HL-60 (cell line): ENCODE results near the gene MT1B.

Experiments used
- DNase-seq, 2 experiments: peaks; one replicate each; pipeline ENCODE4 v3.0.0-alpha.2; 2010 to 2020; ENCODE audit warnings: low read depth in 1 of 2, low spot score in 1 of 2
- H3K27ac ChIP-seq: fragments of 250-450 bp; sonication (Bioruptor Pico); replicated peaks from 2 replicates; pipeline ENCODE4 v1.5.1; 2020; ENCODE audit warnings: mild to moderate bottlenecking, moderate library complexity
- H3K27me3 ChIP-seq: fragments of 250-450 bp; sonication (Bioruptor Pico); 2 replicates; pipeline ENCODE4 v1.5.1; 2021; ENCODE audit warnings: mild to moderate bottlenecking, moderate library complexity; ENCODE audit not compliant: insufficient read depth, poor library complexity, severe bottlenecking
- H3K4me3 ChIP-seq: replicated peaks from 2 replicates; pipeline ENCODE4 v1.5.1; 2011; ENCODE audit warnings: mild to moderate bottlenecking, control low read depth, low read length; ENCODE audit not compliant: insufficient read depth
- GABPA ChIP-seq: IDR thresholded peaks from 2 replicates; pipeline ENCODE4 v1.6.1; 2012; ENCODE audit warnings: low read depth
- POLR2AphosphoS5 ChIP-seq: IDR thresholded peaks from 2 replicates; pipeline ENCODE4 v1.6.1; 2012; ENCODE audit warnings: low read depth
- SPI1 ChIP-seq: IDR thresholded peaks from 2 replicates; pipeline ENCODE4 v1.6.1; 2012; ENCODE audit warnings: low read depth, mild to moderate bottlenecking, borderline replicate concordance
- TF ChIP-seq, protein P1 (sequence below): IDR thresholded peaks from 2 replicates; pipeline ENCODE4 v1.6.1; 2012; ENCODE audit warnings: low read depth; ENCODE audit not compliant: insufficient replicate concordance
- TF ChIP-seq, protein P2 (sequence below): IDR thresholded peaks from one replicate; pipeline ENCODE4 v1.5.1; 2011; ENCODE audit warnings: low read length, control low read depth, inconsistent platforms; ENCODE audit not compliant: insufficient read depth

Gene MT1B

DNA sequence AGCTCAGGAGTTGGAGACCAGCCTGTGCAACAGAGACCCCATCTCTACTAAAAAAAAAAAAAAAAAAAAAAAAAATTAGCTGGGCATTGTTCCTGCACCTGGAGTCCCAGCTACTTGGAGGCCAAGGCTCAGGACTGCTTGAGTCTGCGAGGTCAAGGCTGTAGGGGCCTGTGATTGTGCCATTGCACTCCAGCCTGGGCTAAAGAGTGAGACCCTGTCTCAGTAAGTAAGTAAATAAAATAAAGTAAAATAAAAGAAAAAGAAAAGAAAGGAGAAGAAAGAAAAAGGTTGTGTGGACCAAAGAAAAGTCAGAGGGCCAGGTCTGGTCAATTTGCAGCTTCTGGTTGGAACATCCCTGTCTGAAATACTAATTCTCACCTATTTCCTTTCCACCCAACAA lies 48.9 kb downstream of the MT1B start:
- TF ChIP-seq, protein P1, sequence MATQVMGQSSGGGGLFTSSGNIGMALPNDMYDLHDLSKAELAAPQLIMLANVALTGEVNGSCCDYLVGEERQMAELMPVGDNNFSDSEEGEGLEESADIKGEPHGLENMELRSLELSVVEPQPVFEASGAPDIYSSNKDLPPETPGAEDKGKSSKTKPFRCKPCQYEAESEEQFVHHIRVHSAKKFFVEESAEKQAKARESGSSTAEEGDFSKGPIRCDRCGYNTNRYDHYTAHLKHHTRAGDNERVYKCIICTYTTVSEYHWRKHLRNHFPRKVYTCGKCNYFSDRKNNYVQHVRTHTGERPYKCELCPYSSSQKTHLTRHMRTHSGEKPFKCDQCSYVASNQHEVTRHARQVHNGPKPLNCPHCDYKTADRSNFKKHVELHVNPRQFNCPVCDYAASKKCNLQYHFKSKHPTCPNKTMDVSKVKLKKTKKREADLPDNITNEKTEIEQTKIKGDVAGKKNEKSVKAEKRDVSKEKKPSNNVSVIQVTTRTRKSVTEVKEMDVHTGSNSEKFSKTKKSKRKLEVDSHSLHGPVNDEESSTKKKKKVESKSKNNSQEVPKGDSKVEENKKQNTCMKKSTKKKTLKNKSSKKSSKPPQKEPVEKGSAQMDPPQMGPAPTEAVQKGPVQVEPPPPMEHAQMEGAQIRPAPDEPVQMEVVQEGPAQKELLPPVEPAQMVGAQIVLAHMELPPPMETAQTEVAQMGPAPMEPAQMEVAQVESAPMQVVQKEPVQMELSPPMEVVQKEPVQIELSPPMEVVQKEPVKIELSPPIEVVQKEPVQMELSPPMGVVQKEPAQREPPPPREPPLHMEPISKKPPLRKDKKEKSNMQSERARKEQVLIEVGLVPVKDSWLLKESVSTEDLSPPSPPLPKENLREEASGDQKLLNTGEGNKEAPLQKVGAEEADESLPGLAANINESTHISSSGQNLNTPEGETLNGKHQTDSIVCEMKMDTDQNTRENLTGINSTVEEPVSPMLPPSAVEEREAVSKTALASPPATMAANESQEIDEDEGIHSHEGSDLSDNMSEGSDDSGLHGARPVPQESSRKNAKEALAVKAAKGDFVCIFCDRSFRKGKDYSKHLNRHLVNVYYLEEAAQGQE = no peak
- TF ChIP-seq POLR2AphosphoS5 (no peak), SPI1 (no peak), GABPA (no peak)
- TF ChIP-seq, protein P2, sequence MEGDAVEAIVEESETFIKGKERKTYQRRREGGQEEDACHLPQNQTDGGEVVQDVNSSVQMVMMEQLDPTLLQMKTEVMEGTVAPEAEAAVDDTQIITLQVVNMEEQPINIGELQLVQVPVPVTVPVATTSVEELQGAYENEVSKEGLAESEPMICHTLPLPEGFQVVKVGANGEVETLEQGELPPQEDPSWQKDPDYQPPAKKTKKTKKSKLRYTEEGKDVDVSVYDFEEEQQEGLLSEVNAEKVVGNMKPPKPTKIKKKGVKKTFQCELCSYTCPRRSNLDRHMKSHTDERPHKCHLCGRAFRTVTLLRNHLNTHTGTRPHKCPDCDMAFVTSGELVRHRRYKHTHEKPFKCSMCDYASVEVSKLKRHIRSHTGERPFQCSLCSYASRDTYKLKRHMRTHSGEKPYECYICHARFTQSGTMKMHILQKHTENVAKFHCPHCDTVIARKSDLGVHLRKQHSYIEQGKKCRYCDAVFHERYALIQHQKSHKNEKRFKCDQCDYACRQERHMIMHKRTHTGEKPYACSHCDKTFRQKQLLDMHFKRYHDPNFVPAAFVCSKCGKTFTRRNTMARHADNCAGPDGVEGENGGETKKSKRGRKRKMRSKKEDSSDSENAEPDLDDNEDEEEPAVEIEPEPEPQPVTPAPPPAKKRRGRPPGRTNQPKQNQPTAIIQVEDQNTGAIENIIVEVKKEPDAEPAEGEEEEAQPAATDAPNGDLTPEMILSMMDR = no peak
- no peaks in the 10 kb centered on the region for H3K27me3 ChIP-seq
- no peak overlapping the region for H3K4me3 ChIP-seq
- no peak for DNase-seq
- H3K27ac ChIP-seq = no peak overlapping the region

DNA sequence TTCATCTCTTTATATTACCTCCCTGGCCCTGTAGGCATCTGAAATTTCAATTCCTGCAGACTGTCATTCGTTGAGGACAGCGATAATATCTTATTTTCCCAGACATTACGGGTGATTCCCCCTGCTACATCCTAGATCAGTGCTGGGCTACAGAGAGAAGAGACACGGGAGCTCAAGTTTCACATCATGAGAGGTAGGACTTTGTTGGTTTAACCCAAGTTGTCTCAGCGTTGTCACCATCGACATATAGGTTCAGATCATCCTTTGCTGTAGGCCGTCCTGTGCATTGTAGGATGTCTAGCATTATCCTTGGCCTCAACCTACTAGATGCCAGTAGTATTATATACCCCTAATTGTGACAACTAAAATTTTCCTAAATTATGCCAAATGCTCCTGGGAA lies 49.8 kb downstream of the MT1B start:
- Histone ChIP-seq H3K27me3 (no peaks in the 10 kb centered on the region), H3K27ac (no peak overlapping the region), H3K4me3 (no peak overlapping the region)
- TF ChIP-seq, protein P1 = no peak
- TF ChIP-seq GABPA = no peak
- TF ChIP-seq POLR2AphosphoS5 = no peak
- TF ChIP-seq, protein P2 = no peak
- no peak for DNase-seq
